Measurements from ENCODE around the gene TARBP2. TPM values are rescaled to one million over a fixed set of nuclear protein-coding genes. Genes with fewer than 3 reads are reported as not detected.

Gene TARBP2
- polyA plus RNA-seq, 3 donors from 2014 or later = 11.5 to 28.9 (median 28.8) TPM

GRCh38 chr12:53493610-53494391 lies 7.3 kb upstream of the TARBP2 start:
- peaks cover 34 to 42% of the 10 kb centered on the region in 2 donors for H3K4me1 Mint-ChIP-seq
- no peaks in the 10 kb centered on the region for H3K36me3 Mint-ChIP-seq
- H3K4me3 Mint-ChIP-seq = peak overlapping the region; percentile 85 to 93 (median 89)
- no peaks in the 10 kb centered on the region for H3K9me3 Mint-ChIP-seq
- H3K27ac Mint-ChIP-seq = peak overlapping the region; percentile 73 to 94 (median 88)
- peaks cover 7 to 12% (median 7%) of the 10 kb centered on the region in 3 donors for H3K27me3 Mint-ChIP-seq (ENCODE audit: low read depth in 3 of 3)
- no peak for DNase-seq

GRCh38 chr12:53495903-53496751 lies 5.0 kb upstream of the TARBP2 start:
- Mint-ChIP-seq H3K27me3 (ENCODE audit: low read depth in 3 of 3) (peaks cover 12 to 19% (median 12%) of the 10 kb centered on the region in 3 donors), H3K4me3 (peak overlapping the region in 2 of 5 donors; percentile 30 to 49), H3K36me3 (no peaks in the 10 kb centered on the region), H3K9me3 (no peaks in the 10 kb centered on the region), H3K27ac (peak overlapping the region in 2 of 6 donors; percentile 50 to 73), H3K4me1 (peaks cover 48 to 54% of the 10 kb centered on the region in 2 donors)
- no peak for DNase-seq

GRCh38 chr12:53496752-53497032 lies 4.4 kb upstream of the TARBP2 start:
- DNase-seq = no peak
- peak overlapping the region in 2 of 5 donors; percentile 30 to 49 for H3K4me3 Mint-ChIP-seq
- no peaks in the 10 kb centered on the region for H3K36me3 Mint-ChIP-seq
- H3K27ac Mint-ChIP-seq = peak overlapping the region in 2 of 6 donors; percentile 12 to 50
- no peaks in the 10 kb centered on the region for H3K9me3 Mint-ChIP-seq
- peaks cover 51 to 56% of the 10 kb centered on the region in 2 donors for H3K4me1 Mint-ChIP-seq
- peaks cover 12 to 19% (median 15%) of the 10 kb centered on the region in 3 donors for H3K27me3 Mint-ChIP-seq (ENCODE audit: low read depth in 3 of 3)

- DNase-seq = no peak
- Mint-ChIP-seq H3K9me3 (no peaks in the 10 kb centered on the region), H3K4me3 (peak overlapping the region in 2 of 5 donors; percentile 57 to 86), H3K27me3 (ENCODE audit: low read depth in 3 of 3) (peaks cover 12 to 19% (median 15%) of the 10 kb centered on the region in 3 donors), H3K4me1 (peaks cover 48 to 56% of the 10 kb centered on the region in 2 donors), H3K27ac (peak overlapping the region in 2 of 6 donors; percentile 75 to 92), H3K36me3 (no peaks in the 10 kb centered on the region)
These were observed 3.6 kb upstream of the TARBP2 start for GRCh38 chr12:53497461-53497860.

- H3K27me3 Mint-ChIP-seq (ENCODE audit: low read depth in 3 of 3) = peaks cover 8 to 18% (median 10%) of the 10 kb centered on the region in 3 donors
- peak overlapping the region; percentile 86 to 95 (median 90) for H3K4me3 Mint-ChIP-seq
- no peak for DNase-seq
- no peaks in the 10 kb centered on the region for H3K9me3 Mint-ChIP-seq
- no peaks in the 10 kb centered on the region for H3K36me3 Mint-ChIP-seq
- H3K27ac Mint-ChIP-seq = peak overlapping the region; percentile 31 to 92 (median 84)
- H3K4me1 Mint-ChIP-seq = peaks cover 49% of the 10 kb centered on the region in 2 donors
These were observed 2.9 kb upstream of the TARBP2 start for GRCh38 chr12:53498235-53498630.

GRCh38 chr12:53499266-53500141 lies 1.6 kb upstream of the TARBP2 start, which contains the start of gene MAP3K12:
Gene MAP3K12 (minus strand): TSS chr12:53499458. CDS start chr12:53487391, 12,067 bp downstream.
- no peaks in the 10 kb centered on the region for H3K36me3 Mint-ChIP-seq
- peak; percentile 52 to 57 (median 53) for DNase-seq
- no peaks in the 10 kb centered on the region for H3K9me3 Mint-ChIP-seq
- peaks cover 6 to 17% (median 8%) of the 10 kb centered on the region in 3 donors for H3K27me3 Mint-ChIP-seq (ENCODE audit: low read depth in 3 of 3)
- H3K27ac Mint-ChIP-seq = peak within 1 kb of the TSS; percentile 91 to 100 (median 97)
- peaks cover 37 to 38% of the 10 kb centered on the region in 2 donors for H3K4me1 Mint-ChIP-seq
- H3K4me3 Mint-ChIP-seq = peak within 1 kb of the TSS; percentile 86 to 95 (median 91)

- no peaks in the 10 kb centered on the region for H3K36me3 Mint-ChIP-seq
- H3K27me3 Mint-ChIP-seq (ENCODE audit: low read depth in 3 of 3) = peaks cover 6 to 17% (median 8%) of the 10 kb centered on the region in 3 donors
- H3K27ac Mint-ChIP-seq = peak overlapping the region; percentile 91 to 100 (median 97)
- H3K9me3 Mint-ChIP-seq = no peaks in the 10 kb centered on the region
- H3K4me3 Mint-ChIP-seq = peak overlapping the region; percentile 86 to 95 (median 91)
- H3K4me1 Mint-ChIP-seq = peaks cover 37 to 38% of the 10 kb centered on the region in 2 donors
- DNase-seq = peak in 1 of 3 donors; percentile 43
These were observed 824 bp upstream of the TARBP2 start for GRCh38 chr12:53500142-53500775.

- peaks cover 36 to 37% of the 10 kb centered on the region in 2 donors for H3K4me1 Mint-ChIP-seq
- peaks cover 5 to 12% (median 8%) of the 10 kb centered on the region in 3 donors for H3K27me3 Mint-ChIP-seq (ENCODE audit: low read depth in 3 of 3)
- DNase-seq = no peak
These were observed 615 bp downstream of the TARBP2 start for GRCh38 chr12:53501615-53502181.

GRCh38 chr12:53502331-53502730 lies 1.2 kb downstream of the TARBP2 start:
- H3K36me3 Mint-ChIP-seq = peaks cover 0 to 4% (median 0%) of the 10 kb centered on the region in 3 donors
- peaks cover 36 to 37% of the 10 kb centered on the region in 2 donors for H3K4me1 Mint-ChIP-seq
- H3K4me3 Mint-ChIP-seq = peak overlapping the region in 1 of 5 donors; percentile 49
- DNase-seq = no peak
- no peaks in the 10 kb centered on the region for H3K9me3 Mint-ChIP-seq
- H3K27ac Mint-ChIP-seq = peak overlapping the region in 3 of 6 donors; percentile 39 to 100 (median 91)
- H3K27me3 Mint-ChIP-seq (ENCODE audit: low read depth in 3 of 3) = peaks cover 5 to 12% (median 8%) of the 10 kb centered on the region in 3 donors

More at GRCh38 chr12:53501615-53502181, 615 bp downstream of the TARBP2 start:
- Mint-ChIP-seq H3K9me3 (no peaks in the 10 kb centered on the region), H3K36me3 (peaks cover 0 to 4% (median 0%) of the 10 kb centered on the region in 3 donors), H3K27ac (peak overlapping the region; percentile 91 to 100 (median 97)), H3K4me3 (peak overlapping the region; percentile 86 to 95 (median 91))

- H3K27ac Mint-ChIP-seq = peak overlapping the region in 2 of 6 donors; percentile 34 to 45
- no peak for DNase-seq
- peaks cover 5 to 12% (median 8%) of the 10 kb centered on the region in 3 donors for H3K27me3 Mint-ChIP-seq (ENCODE audit: low read depth in 3 of 3)
- peaks cover 34% of the 10 kb centered on the region in 2 donors for H3K4me1 Mint-ChIP-seq
- no peaks in the 10 kb centered on the region for H3K9me3 Mint-ChIP-seq
- peaks cover 0 to 4% (median 0%) of the 10 kb centered on the region in 3 donors for H3K36me3 Mint-ChIP-seq
- peak overlapping the region in 3 of 5 donors; percentile 32 to 59 (median 46) for H3K4me3 Mint-ChIP-seq
These were observed 2.1 kb downstream of the TARBP2 start for GRCh38 chr12:53502983-53503728.

GRCh38 chr12:53504004-53504920 lies 3.2 kb downstream of the TARBP2 start:
- Mint-ChIP-seq H3K4me3 (no peak overlapping the region), H3K4me1 (peaks cover 32 to 34% of the 10 kb centered on the region in 2 donors), H3K27me3 (ENCODE audit: low read depth in 3 of 3) (peaks cover 5 to 8% (median 6%) of the 10 kb centered on the region in 3 donors), H3K27ac (peak overlapping the region in 3 of 6 donors; percentile 17 to 75 (median 34)), H3K36me3 (peaks cover 0 to 4% (median 0%) of the 10 kb centered on the region in 3 donors), H3K9me3 (no peaks in the 10 kb centered on the region)
- DNase-seq = no peak

Measured in immature natural killer cell (primary cell).